SK-N-SH treated with all-trans-retinoic acid at 6 μM for 48 hours (cell line): ENCODE measurements around the gene DRG2.

Experiments used
- ATAC-seq: fragments of 200-7000 bp; cut with Tn5 transposase; 3 replicates; pipeline ENCODE4 v1.9.1; 2020; ENCODE audit warnings: mild to moderate bottlenecking, moderate library complexity
- ARNTL ChIP-seq: fragments of 450-650 bp; formaldehyde crosslinking; IDR thresholded peaks from 2 replicates; pipeline ENCODE4 v1.5.0; 2020; ENCODE audit warnings: low read depth, mild to moderate bottlenecking, moderate library complexity, borderline replicate concordance
- BACH2 ChIP-seq: fragments of 250-450 bp; sonication (Bioruptor Pico); IDR thresholded peaks from 2 replicates; pipeline ENCODE4 v1.9.0; 2021; ENCODE audit warnings: mild to moderate bottlenecking, borderline replicate concordance
- CSDC2 ChIP-seq: fragments of 250-450 bp; sonication (Bioruptor Pico); IDR thresholded peaks from 2 replicates; pipeline ENCODE4 v1.5.0; 2020; ENCODE audit warnings: mild to moderate bottlenecking, moderate library complexity
- ESRRG ChIP-seq: fragments of 250-450 bp; sonication (Bioruptor Pico); IDR thresholded peaks from 2 replicates; pipeline ENCODE4 v1.6.1; 2021; ENCODE audit warnings: mild to moderate bottlenecking
- GLIS3 ChIP-seq: fragments of 250-450 bp; sonication (Bioruptor Pico); IDR thresholded peaks from 2 replicates; pipeline ENCODE4 v1.5.0; 2020; ENCODE audit warnings: mild to moderate bottlenecking, moderate library complexity
- ISL1 ChIP-seq: fragments of 250-450 bp; sonication (Bioruptor Pico); IDR thresholded peaks from 2 replicates; pipeline ENCODE4 v2.1.2; 2022; ENCODE audit warnings: mild to moderate bottlenecking, moderate library complexity
- PPARA ChIP-seq: fragments of 250-450 bp; sonication (Bioruptor Pico); IDR thresholded peaks from 2 replicates; pipeline ENCODE4 v1.5.0; 2020; ENCODE audit warnings: mild to moderate bottlenecking, borderline replicate concordance
- RARB ChIP-seq: fragments of 250-450 bp; sonication (Bioruptor Pico); IDR thresholded peaks from 2 replicates; pipeline ENCODE4 v1.8.0; 2021; ENCODE audit warnings: mild to moderate bottlenecking, moderate library complexity
- SNAI2 ChIP-seq: fragments of 250-450 bp; sonication (Bioruptor Pico); IDR thresholded peaks from 2 replicates; pipeline ENCODE4 v1.5.0; 2020; ENCODE audit warnings: mild to moderate bottlenecking, moderate library complexity
- TCF4 ChIP-seq: fragments of 250-450 bp; sonication (Bioruptor Pico); IDR thresholded peaks from 2 replicates; pipeline ENCODE4 v1.8.0; 2021; ENCODE audit warnings: mild to moderate bottlenecking, moderate library complexity, borderline replicate concordance
- TOX ChIP-seq: fragments of 250-450 bp; sonication (Bioruptor Pico); IDR thresholded peaks from 2 replicates; pipeline ENCODE4 v1.8.0; 2021; ENCODE audit warnings: mild to moderate bottlenecking, moderate library complexity, borderline replicate concordance
- ZFP3 ChIP-seq: fragments of 250-450 bp; sonication (Bioruptor Pico); IDR thresholded peaks from 2 replicates; pipeline ENCODE4 v1.5.0; 2020; ENCODE audit warnings: mild to moderate bottlenecking, moderate library complexity
- ZFP30 ChIP-seq: fragments of 450-650 bp; formaldehyde crosslinking; IDR thresholded peaks from 2 replicates; pipeline ENCODE4 v1.5.0; 2022; ENCODE audit warnings: mild to moderate bottlenecking, moderate library complexity
- ZNF70 ChIP-seq: fragments of 450-650 bp; formaldehyde crosslinking; IDR thresholded peaks from 2 replicates; pipeline ENCODE4 v1.5.0; 2020; ENCODE audit warnings: mild to moderate bottlenecking, moderate library complexity
- ZNF8 ChIP-seq: fragments of 450-650 bp; formaldehyde crosslinking; IDR thresholded peaks from 2 replicates; pipeline ENCODE4 v1.5.0; 2020; ENCODE audit warnings: mild to moderate bottlenecking, moderate library complexity
- TF ChIP-seq, protein P1 (sequence below): fragments of 250-450 bp; sonication (Bioruptor Pico); IDR thresholded peaks from 2 replicates; pipeline ENCODE4 v1.5.0; 2020; ENCODE audit warnings: mild to moderate bottlenecking, moderate library complexity
- TF ChIP-seq, protein P2 (sequence below): fragments of 250-450 bp; sonication (Bioruptor Pico); IDR thresholded peaks from 2 replicates; pipeline ENCODE4 v1.5.1; 2021; ENCODE audit warnings: mild to moderate bottlenecking, moderate library complexity
- TF ChIP-seq, protein P3 (sequence below): fragments of 250-450 bp; sonication (Bioruptor Pico); IDR thresholded peaks from 2 replicates; pipeline ENCODE4 v1.8.0; 2020; ENCODE audit warnings: mild to moderate bottlenecking, moderate library complexity, borderline replicate concordance
- TF ChIP-seq, protein P4 (sequence below): fragments of 250-450 bp; sonication (Bioruptor Pico); IDR thresholded peaks from 2 replicates; pipeline ENCODE4 v1.8.0; 2021; ENCODE audit warnings: low read depth, mild to moderate bottlenecking, moderate library complexity, borderline replicate concordance
- TF ChIP-seq, protein P5 (sequence below): fragments of 250-450 bp; sonication (Bioruptor Pico); IDR thresholded peaks from 2 replicates; pipeline ENCODE4 v1.5.1; 2020; ENCODE audit warnings: low read depth, mild to moderate bottlenecking, moderate library complexity

Gene DRG2

DNA sequence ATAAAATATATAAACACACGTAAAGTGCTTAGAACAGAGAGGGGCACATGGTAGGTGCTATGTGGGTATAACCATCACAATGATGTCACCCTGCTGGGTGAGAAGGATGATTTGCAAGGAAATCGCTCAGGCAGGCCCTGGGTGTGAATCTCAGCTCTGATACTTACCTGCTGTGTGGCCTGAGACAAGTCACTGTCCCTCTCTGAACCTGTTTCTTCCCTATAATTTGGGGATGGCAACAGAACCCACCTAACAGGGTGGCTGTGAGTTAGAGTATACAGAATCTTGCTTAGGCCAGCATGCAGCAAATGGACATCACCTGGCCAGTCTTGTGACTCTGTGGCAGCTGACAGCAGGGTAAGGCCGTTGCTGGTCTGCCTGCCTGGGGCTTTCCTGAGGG is 59.2 kb downstream of the DRG2 start:
- ATAC-seq = no peak
- no peak for TF ChIP-seq TOX (CRISPR knock-in tag)
- TF ChIP-seq ARNTL = no peak
- TF ChIP-seq SNAI2 (CRISPR knock-in tag) = no peak

DNA sequence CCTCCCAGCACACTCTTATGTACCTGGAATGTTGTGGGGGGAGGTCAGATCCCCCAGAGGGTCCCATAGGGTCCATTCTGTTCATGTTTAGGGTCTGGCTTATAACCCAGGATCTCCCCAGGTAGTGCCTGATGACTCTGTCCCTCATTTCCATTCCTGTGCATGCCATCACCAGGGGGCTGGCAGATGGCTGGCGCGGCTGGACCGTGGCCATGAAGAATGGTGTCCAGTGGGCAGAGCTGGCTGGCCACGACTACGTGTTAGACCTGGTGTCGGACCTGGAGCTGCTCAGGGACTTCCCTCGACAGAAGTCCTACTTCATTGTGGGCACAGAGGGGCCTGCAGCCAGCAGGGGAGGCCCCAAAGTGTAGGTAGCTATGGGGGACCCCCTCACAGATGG is 60.8 kb downstream of the DRG2 start:
- ATAC-seq = no peak
- TF ChIP-seq, protein P1, sequence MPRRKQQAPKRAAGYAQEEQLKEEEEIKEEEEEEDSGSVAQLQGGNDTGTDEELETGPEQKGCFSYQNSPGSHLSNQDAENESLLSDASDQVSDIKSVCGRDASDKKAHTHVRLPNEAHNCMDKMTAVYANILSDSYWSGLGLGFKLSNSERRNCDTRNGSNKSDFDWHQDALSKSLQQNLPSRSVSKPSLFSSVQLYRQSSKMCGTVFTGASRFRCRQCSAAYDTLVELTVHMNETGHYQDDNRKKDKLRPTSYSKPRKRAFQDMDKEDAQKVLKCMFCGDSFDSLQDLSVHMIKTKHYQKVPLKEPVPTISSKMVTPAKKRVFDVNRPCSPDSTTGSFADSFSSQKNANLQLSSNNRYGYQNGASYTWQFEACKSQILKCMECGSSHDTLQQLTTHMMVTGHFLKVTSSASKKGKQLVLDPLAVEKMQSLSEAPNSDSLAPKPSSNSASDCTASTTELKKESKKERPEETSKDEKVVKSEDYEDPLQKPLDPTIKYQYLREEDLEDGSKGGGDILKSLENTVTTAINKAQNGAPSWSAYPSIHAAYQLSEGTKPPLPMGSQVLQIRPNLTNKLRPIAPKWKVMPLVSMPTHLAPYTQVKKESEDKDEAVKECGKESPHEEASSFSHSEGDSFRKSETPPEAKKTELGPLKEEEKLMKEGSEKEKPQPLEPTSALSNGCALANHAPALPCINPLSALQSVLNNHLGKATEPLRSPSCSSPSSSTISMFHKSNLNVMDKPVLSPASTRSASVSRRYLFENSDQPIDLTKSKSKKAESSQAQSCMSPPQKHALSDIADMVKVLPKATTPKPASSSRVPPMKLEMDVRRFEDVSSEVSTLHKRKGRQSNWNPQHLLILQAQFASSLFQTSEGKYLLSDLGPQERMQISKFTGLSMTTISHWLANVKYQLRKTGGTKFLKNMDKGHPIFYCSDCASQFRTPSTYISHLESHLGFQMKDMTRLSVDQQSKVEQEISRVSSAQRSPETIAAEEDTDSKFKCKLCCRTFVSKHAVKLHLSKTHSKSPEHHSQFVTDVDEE (CRISPR knock-in tag) = no peak
- TF ChIP-seq CSDC2 (CRISPR knock-in tag) (no peak), ZFP30 (CRISPR knock-in tag) (no peak)

DNA sequence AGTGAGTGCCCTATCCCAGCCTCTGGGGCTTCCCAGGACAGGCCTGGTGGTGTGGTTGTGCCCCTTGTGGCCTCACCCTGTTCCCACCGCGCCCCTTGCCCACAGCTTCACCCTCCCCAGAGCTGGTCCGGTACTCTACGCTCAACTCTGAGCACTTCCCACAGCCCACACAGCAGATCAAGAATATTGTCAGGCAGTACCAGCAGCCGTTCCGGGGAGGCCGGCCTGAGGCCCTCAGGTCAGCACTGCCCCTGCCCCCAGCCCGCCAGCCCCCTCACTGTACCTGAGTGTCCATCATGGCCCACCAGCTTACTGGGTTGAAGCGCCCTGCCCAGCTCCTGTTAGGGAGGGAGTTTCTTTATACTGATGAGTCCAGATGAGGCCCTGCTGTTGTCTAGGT is 63.5 kb downstream of the DRG2 start:
- TF ChIP-seq, protein P2, sequence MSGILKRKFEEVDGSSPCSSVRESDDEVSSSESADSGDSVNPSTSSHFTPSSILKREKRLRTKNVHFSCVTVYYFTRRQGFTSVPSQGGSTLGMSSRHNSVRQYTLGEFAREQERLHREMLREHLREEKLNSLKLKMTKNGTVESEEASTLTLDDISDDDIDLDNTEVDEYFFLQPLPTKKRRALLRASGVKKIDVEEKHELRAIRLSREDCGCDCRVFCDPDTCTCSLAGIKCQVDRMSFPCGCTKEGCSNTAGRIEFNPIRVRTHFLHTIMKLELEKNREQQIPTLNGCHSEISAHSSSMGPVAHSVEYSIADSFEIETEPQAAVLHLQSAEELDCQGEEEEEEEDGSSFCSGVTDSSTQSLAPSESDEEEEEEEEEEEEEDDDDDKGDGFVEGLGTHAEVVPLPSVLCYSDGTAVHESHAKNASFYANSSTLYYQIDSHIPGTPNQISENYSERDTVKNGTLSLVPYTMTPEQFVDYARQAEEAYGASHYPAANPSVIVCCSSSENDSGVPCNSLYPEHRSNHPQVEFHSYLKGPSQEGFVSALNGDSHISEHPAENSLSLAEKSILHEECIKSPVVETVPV (CRISPR knock-in tag) = no peak
- TF ChIP-seq, protein P3, sequence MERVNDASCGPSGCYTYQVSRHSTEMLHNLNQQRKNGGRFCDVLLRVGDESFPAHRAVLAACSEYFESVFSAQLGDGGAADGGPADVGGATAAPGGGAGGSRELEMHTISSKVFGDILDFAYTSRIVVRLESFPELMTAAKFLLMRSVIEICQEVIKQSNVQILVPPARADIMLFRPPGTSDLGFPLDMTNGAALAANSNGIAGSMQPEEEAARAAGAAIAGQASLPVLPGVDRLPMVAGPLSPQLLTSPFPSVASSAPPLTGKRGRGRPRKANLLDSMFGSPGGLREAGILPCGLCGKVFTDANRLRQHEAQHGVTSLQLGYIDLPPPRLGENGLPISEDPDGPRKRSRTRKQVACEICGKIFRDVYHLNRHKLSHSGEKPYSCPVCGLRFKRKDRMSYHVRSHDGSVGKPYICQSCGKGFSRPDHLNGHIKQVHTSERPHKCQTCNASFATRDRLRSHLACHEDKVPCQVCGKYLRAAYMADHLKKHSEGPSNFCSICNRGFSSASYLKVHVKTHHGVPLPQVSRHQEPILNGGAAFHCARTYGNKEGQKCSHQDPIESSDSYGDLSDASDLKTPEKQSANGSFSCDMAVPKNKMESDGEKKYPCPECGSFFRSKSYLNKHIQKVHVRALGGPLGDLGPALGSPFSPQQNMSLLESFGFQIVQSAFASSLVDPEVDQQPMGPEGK = no peak
- no peak for TF ChIP-seq ZFP30 (CRISPR knock-in tag)
- no peak for TF ChIP-seq TOX (CRISPR knock-in tag)
- no peak for TF ChIP-seq ISL1
- TF ChIP-seq ARNTL = no peak
- ATAC-seq = no peak

DNA sequence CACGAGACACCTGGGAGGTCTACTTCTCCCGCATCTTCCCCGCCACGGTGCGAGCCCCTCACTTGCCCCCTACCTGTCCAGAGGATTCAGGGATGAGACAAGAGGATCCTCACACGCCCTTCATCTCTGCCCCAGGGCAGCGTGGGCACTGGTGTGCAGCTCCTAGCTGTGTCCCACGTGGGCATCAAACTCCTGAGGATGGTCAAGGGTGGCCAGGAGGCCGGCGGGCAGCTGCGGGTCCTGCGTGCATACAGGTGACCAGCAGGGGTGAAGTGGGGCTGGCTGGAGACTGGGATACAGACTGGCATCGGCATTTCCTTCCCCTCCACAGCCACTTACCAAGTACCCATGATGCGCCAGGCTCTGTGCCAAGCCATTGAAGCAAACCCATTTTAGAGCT is 67.4 kb downstream of the DRG2 start:
- no peak for TF ChIP-seq ISL1
- TF ChIP-seq GLIS3 (CRISPR knock-in tag) = no peak
- no peak for TF ChIP-seq ZNF70 (CRISPR knock-in tag)
- TF ChIP-seq BACH2 = no peak
- TF ChIP-seq, protein P4, sequence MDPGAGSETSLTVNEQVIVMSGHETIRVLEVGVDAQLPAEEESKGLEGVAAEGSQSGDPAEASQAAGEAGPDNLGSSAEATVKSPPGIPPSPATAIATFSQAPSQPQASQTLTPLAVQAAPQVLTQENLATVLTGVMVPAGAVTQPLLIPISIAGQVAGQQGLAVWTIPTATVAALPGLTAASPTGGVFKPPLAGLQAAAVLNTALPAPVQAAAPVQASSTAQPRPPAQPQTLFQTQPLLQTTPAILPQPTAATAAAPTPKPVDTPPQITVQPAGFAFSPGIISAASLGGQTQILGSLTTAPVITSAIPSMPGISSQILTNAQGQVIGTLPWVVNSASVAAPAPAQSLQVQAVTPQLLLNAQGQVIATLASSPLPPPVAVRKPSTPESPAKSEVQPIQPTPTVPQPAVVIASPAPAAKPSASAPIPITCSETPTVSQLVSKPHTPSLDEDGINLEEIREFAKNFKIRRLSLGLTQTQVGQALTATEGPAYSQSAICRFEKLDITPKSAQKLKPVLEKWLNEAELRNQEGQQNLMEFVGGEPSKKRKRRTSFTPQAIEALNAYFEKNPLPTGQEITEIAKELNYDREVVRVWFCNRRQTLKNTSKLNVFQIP (CRISPR knock-in tag) = no peak
- TF ChIP-seq ZNF8 (CRISPR knock-in tag) = no peak
- no peak for TF ChIP-seq RARB (CRISPR knock-in tag)
- no peak for TF ChIP-seq TOX (CRISPR knock-in tag)
- TF ChIP-seq ESRRG (CRISPR knock-in tag) = no peak
- TF ChIP-seq ZFP3 (CRISPR knock-in tag) = no peak
- no peak for ATAC-seq

DNA sequence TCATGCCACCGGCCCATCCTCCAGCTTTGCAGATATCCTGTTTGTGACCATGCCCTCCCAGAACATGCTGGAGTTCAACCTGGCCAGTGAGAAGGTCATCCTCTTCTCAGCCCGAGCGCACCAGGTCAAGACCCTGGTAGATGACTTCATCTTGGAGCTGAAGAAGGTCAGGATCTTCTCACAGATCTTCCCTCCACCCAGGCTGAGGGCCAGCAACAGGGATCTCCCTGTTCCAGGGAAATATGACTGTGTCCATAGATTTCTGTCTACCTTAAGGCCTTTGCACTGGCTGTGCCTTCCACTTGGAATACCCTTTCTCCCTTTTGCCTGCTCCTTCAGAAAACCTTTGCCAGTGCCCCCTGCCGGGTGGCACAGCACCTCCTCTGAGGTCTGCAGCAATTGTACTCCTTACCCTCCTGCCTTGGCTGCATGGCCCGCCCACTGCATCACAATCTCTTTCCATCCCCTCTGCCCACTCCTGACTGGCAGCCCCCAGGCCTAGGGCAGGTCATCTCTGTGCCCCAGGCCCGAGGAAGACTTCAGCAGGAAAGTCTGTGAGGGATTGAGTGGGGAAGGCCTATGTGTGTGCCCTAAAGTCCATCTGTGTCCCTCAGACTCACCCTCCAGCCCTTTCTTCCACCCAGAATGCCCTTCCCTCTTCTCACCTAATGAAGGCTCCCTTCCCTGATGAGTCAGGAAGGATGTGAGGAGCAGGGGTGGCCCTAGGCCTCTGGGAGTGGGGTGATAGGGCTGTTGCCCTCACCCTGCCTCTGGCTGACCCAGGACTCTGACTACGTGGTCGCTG is 68.6 kb downstream of the DRG2 start:
- TF ChIP-seq, protein P2 (CRISPR knock-in tag) = no peak
- TF ChIP-seq BACH2 = no peak
- no peak for TF ChIP-seq ARNTL
- TF ChIP-seq, protein P3 = no peak
- TF ChIP-seq, protein P5, sequence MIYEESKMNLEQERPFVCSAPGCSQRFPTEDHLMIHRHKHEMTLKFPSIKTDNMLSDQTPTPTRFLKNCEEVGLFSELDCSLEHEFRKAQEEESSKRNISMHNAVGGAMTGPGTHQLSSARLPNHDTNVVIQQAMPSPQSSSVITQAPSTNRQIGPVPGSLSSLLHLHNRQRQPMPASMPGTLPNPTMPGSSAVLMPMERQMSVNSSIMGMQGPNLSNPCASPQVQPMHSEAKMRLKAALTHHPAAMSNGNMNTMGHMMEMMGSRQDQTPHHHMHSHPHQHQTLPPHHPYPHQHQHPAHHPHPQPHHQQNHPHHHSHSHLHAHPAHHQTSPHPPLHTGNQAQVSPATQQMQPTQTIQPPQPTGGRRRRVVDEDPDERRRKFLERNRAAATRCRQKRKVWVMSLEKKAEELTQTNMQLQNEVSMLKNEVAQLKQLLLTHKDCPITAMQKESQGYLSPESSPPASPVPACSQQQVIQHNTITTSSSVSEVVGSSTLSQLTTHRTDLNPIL = no peak
- no peak for TF ChIP-seq RARB (CRISPR knock-in tag)
- no peak for TF ChIP-seq TOX (CRISPR knock-in tag)
- TF ChIP-seq TCF4 (CRISPR knock-in tag) = no peak
- no peak for TF ChIP-seq PPARA (CRISPR knock-in tag)
- ATAC-seq = no peak
